HepG2 (cell line): Measurements from ENCODE around the gene GSTP1. TPM values are rescaled to one million over a fixed set of nuclear protein-coding genes. Genes with fewer than 3 reads are reported as not detected.

Experiments used
- CEBPZ ChIP-seq: IDR thresholded peaks from 2 replicates; pipeline ENCODE4 v1.6.1; 2012; ENCODE audit warnings: low read length, improper control_type of control experiment
- DBP ChIP-seq: sonication (generic); formaldehyde crosslinking; IDR thresholded peaks from 2 replicates; pipeline ENCODE4 v1.4.0; 2020; ENCODE audit warnings: missing genetic modification reagents; ENCODE audit errors: not compliant biosample characterization
- IRF1 ChIP-seq: sonication (generic); formaldehyde crosslinking; IDR thresholded peaks from 2 replicates; pipeline ENCODE4 v1.4.0; 2020; ENCODE audit warnings: low read depth, mild to moderate bottlenecking, missing genetic modification reagents
- NKX3-1 ChIP-seq: sonication (generic); formaldehyde crosslinking; IDR thresholded peaks from 2 replicates; pipeline ENCODE4 v1.5.0; 2020; ENCODE audit warnings: missing genetic modification reagents
- SOX13 ChIP-seq, 3 experiments: fragments of 450-650 bp in 1 of 3; sonication (generic) in 1 of 3; formaldehyde crosslinking in 1 of 3; IDR thresholded peaks in 2 of 3; conservative IDR thresholded peaks in 1 of 3; 2 replicates each; pipeline versions ENCODE4 v1.5.0 to v1.6.1; 2016 to 2020; ENCODE audit warnings: antibody characterized with exemption in 1 of 3, mild to moderate bottlenecking in 1 of 3, missing compliant biosample characterization in 1 of 3, missing genetic modification reagents in 1 of 3, moderate library complexity in 1 of 3
- TFDP2 ChIP-seq: sonication (generic); formaldehyde crosslinking; IDR thresholded peaks from 2 replicates; pipeline ENCODE4 v1.4.0; 2020; ENCODE audit warnings: missing genetic modification reagents
- ZFP90 ChIP-seq: sonication (generic); formaldehyde crosslinking; IDR thresholded peaks from 2 replicates; pipeline ENCODE4 v1.8.0; 2022; ENCODE audit warnings: missing genetic modification reagents, mild to moderate bottlenecking, inconsistent platforms, borderline replicate concordance
- ZNF292 ChIP-seq: sonication (generic); formaldehyde crosslinking; IDR thresholded peaks from 2 replicates; pipeline ENCODE4 v1.8.1; 2022; ENCODE audit warnings: mild to moderate bottlenecking, low read depth, missing genetic modification reagents, borderline replicate concordance
- ZNF318 ChIP-seq: sonication (generic); formaldehyde crosslinking; IDR thresholded peaks from 2 replicates; pipeline ENCODE4 v1.4.0; 2020; ENCODE audit warnings: mild to moderate bottlenecking, missing genetic modification reagents
- polyA plus RNA-seq, 8 experiments: library from polyadenylated mRNA; depleted of rRNA in 3 of 8; stranded (reverse) in 7 of 8; unstranded in 1 of 8; fragments of >200 nt; fragmentation: Illumina TruSeq in 4 of 8; extraction: Trizol in 4 of 8; gene quantifications; 2 replicates each; pipeline versions ENCODE4 v1.2.1 to v1.2.3, GENCODE V29; 2011 to 2016; ENCODE audit warnings: low read depth in 4 of 8, missing spikeins in 1 of 8, mixed read lengths in 1 of 8; ENCODE audit not compliant: insufficient read depth in 1 of 8
- total RNA-seq, 5 experiments: library from RNA; depleted of rRNA; stranded (reverse); fragments of >200 nt; fragmentation: Illumina TruSeq; extraction: Trizol; gene quantifications; 2 replicates each; pipeline ENCODE4 v1.2.3, GENCODE V29; 2016; ENCODE audit warnings: low read depth in 1 of 5

GSTP1 gene
- total and polyA plus RNA-seq, 2 of the 13 experiments (the other 11 are each of a cell fraction or from before 2014, with no cell fraction given) = not detected

GRCh38 chr11:67630228-67630942 lies 46.8 kb downstream of the GSTP1 start (continued):
- TF ChIP-seq SOX13 (IDR thresholded peaks at IDR 0.05) (no peak), SOX13 (CRISPR knock-in tag; conservative IDR thresholded peaks at IDR 0.05 in 1 of 2, IDR thresholded peaks at IDR 0.05 in 1 of 2) (peak in 1 of 2 experiments; percentile 50; a peak in 1 of 4 replicates), CEBPZ (no peak), ZNF318 (CRISPR knock-in tag) (peak; percentile 51; the same call in 1 of the 2 replicates), IRF1 (CRISPR knock-in tag) (no peak), ZFP90 (CRISPR knock-in tag) (peak; percentile 74), ZNF292 (CRISPR knock-in tag) (peak; percentile 87), TFDP2 (0 out of 2 replicates have a peak, but pooled peaks have one; percentile 48), NKX3-1 (CRISPR knock-in tag) (no peak), DBP (CRISPR knock-in tag) (peak; percentile 78)
